Measurements from ENCODE around the gene TCERG1L. TPM values are rescaled to one million over a fixed set of nuclear protein-coding genes. Genes with fewer than 3 reads are reported as not detected.

The TCERG1L gene
- total RNA-seq, 2 donors from 2014 or later: 1.6 to 4.5 TPM

GRCh38 chr10:131231965-131232541 is 79.5 kb downstream of the TCERG1L start:
- Mint-ChIP-seq H3K36me3 (ENCODE audit: low read depth) (no peaks in the 10 kb centered on the region), H3K9me3 (peaks cover 7% of the 10 kb centered on the region), H3K27ac (no peak overlapping the region), H3K27me3 (ENCODE audit: insufficient read depth) (no peaks in the 10 kb centered on the region), H3K4me3 (no peak overlapping the region), H3K4me1 (no peaks in the 10 kb centered on the region)
- H3K9me3 ChIP-seq (ENCODE audit: control insufficient read depth, low read length): peaks cover 7% of the 10 kb centered on the region
- no peak overlapping the region for H3K4me3 ChIP-seq (ENCODE audit: low read length)
- no peak overlapping the region for H3K27ac ChIP-seq (ENCODE audit: low read depth, low read length)
- H3K4me1 ChIP-seq (ENCODE audit: control insufficient read depth, insufficient read depth, low read length): no peaks in the 10 kb centered on the region
- no peak for TF ChIP-seq CTCF (conservative IDR thresholded peaks at IDR 0.05)
- no peaks in the 10 kb centered on the region for H3K36me3 ChIP-seq (ENCODE audit: control insufficient read depth, insufficient read depth, low read length)
- DNase-seq: no peak
- no peak overlapping the region for H3K9ac ChIP-seq (ENCODE audit: extremely low read depth, low read length, poor library complexity, severe bottlenecking)
- WGBS, 2 experiments (ENCODE audit: insufficient coverage in 1 of 2, insufficient read length in 1 of 2): 86 to 91% methylated on average over 9 to 15 of the region's 15 CpGs
- H3K27me3 ChIP-seq (ENCODE audit: control insufficient read depth, insufficient read depth, low read length, poor library complexity, severe bottlenecking): no peaks in the 10 kb centered on the region

- Histone ChIP-seq H3K4me3 (ENCODE audit: low read length) (no peak overlapping the region), H3K27ac (ENCODE audit: low read depth, low read length) (no peak overlapping the region), H3K4me1 (ENCODE audit: control insufficient read depth, insufficient read depth, low read length) (no peaks in the 10 kb centered on the region), H3K27me3 (ENCODE audit: control insufficient read depth, insufficient read depth, low read length, poor library complexity, severe bottlenecking) (no peaks in the 10 kb centered on the region), H3K9me3 (ENCODE audit: control insufficient read depth, low read length) (peaks cover 7% of the 10 kb centered on the region), H3K36me3 (ENCODE audit: control insufficient read depth, insufficient read depth, low read length) (no peaks in the 10 kb centered on the region), H3K9ac (ENCODE audit: extremely low read depth, low read length, poor library complexity, severe bottlenecking) (no peak overlapping the region)
- Mint-ChIP-seq H3K27me3 (ENCODE audit: insufficient read depth) (no peaks in the 10 kb centered on the region), H3K9me3 (peaks cover 7% of the 10 kb centered on the region), H3K27ac (no peak overlapping the region), H3K4me1 (no peaks in the 10 kb centered on the region), H3K4me3 (no peak overlapping the region), H3K36me3 (ENCODE audit: low read depth) (no peaks in the 10 kb centered on the region)
- DNase-seq: no peak
- 87 to 91% methylated on average over 7 to 19 of the region's 19 CpGs for WGBS, 2 experiments (ENCODE audit: insufficient coverage in 1 of 2, insufficient read length in 1 of 2)
- TF ChIP-seq CTCF (conservative IDR thresholded peaks at IDR 0.05): no peak
Measured at GRCh38 chr10:131231323-131231964, 80.1 kb downstream of the TCERG1L start.

- Histone ChIP-seq H3K9me3 (ENCODE audit: control insufficient read depth, low read length) (peaks cover 7% of the 10 kb centered on the region), H3K27ac (ENCODE audit: low read depth, low read length) (no peak overlapping the region), H3K4me1 (ENCODE audit: control insufficient read depth, insufficient read depth, low read length) (no peaks in the 10 kb centered on the region), H3K36me3 (ENCODE audit: control insufficient read depth, insufficient read depth, low read length) (no peaks in the 10 kb centered on the region), H3K9ac (ENCODE audit: extremely low read depth, low read length, poor library complexity, severe bottlenecking) (no peak overlapping the region), H3K4me3 (ENCODE audit: low read length) (no peak overlapping the region), H3K27me3 (ENCODE audit: control insufficient read depth, insufficient read depth, low read length, poor library complexity, severe bottlenecking) (no peaks in the 10 kb centered on the region)
- Mint-ChIP-seq H3K27me3 (ENCODE audit: insufficient read depth) (no peaks in the 10 kb centered on the region), H3K36me3 (ENCODE audit: low read depth) (no peaks in the 10 kb centered on the region), H3K4me3 (no peak overlapping the region), H3K27ac (no peak overlapping the region), H3K9me3 (peaks cover 7% of the 10 kb centered on the region), H3K4me1 (no peaks in the 10 kb centered on the region)
- no peak for DNase-seq
- TF ChIP-seq CTCF (conservative IDR thresholded peaks at IDR 0.05): no peak
- WGBS, 2 experiments (ENCODE audit: insufficient coverage in 1 of 2, insufficient read length in 1 of 2): 92 to 93% methylated on average over 15 of the region's 15 CpGs
Measured at GRCh38 chr10:131230641-131231322, 80.7 kb downstream of the TCERG1L start.

Data from endodermal cell (in vitro differentiated cells).